Kidney tubule cell (primary cell): ENCODE data around the gene CNNM4.

Experiments used
- DNase-seq: peaks from one replicate; pipeline ENCODE4 v3.0.0-alpha.2; 2018; ENCODE audit warnings: low spot score

Gene CNNM4

GRCh38 chr2:96859681-96860064, 99.0 kb downstream of the CNNM4 start:
- DNase-seq = no peak

GRCh38 chr2:96860065-96861029, 99.6 kb downstream of the CNNM4 start:
- no peak for DNase-seq

- DNase-seq = no peak
Measured at GRCh38 chr2:96861074-96861473, 100.4 kb downstream of the CNNM4 start.
